Skeletal muscle satellite cell (primary cell): Measurements from ENCODE around the gene MMD.
"Not testable (repeated sequence)": the region's sequence is repeated elsewhere in the genome, so short reads cannot be mapped to it uniquely, and the experiment has no call there.

ENCODE experiments used
- H3K27me3 ChIP-seq: 2 replicates; pipeline ENCODE4 v1.7.0; 2013; ENCODE audit warnings: low read length; ENCODE audit not compliant: control insufficient read depth, insufficient read depth
- H3K36me3 ChIP-seq: 2 replicates; pipeline ENCODE4 v1.7.0; 2013; ENCODE audit warnings: mild to moderate bottlenecking, control low read depth, low read length; ENCODE audit not compliant: insufficient read depth
- H3K4me1 ChIP-seq: 2 replicates; pipeline ENCODE4 v1.7.0; 2013; ENCODE audit warnings: low read length; ENCODE audit not compliant: control insufficient read depth, insufficient read depth
- H3K4me2 ChIP-seq: 2 replicates; pipeline ENCODE4 v1.7.0; 2013; ENCODE audit warnings: mild to moderate bottlenecking, low read length
- H3K4me3 ChIP-seq: 2 replicates; pipeline ENCODE4 v1.7.0; 2013; ENCODE audit warnings: low read length
- H3K9ac ChIP-seq: 2 replicates; pipeline ENCODE4 v1.7.0; 2013; ENCODE audit warnings: mild to moderate bottlenecking, low read depth, low read length, moderate library complexity
- H3K9me3 ChIP-seq: replicated peaks from 2 replicates; pipeline ENCODE4 v1.7.0; 2013; ENCODE audit warnings: mild to moderate bottlenecking, control low read depth, low read length

MMD gene

GRCh38 chr17:55453839-55454557, 32.4 kb upstream of the MMD start:
- Histone ChIP-seq H3K27me3 (no peaks in the 10 kb centered on the region), H3K4me3 (no peak overlapping the region), H3K4me1 (peaks cover 72% of the 10 kb centered on the region), H3K9ac (no peak overlapping the region), H3K9me3 (no peaks in the 10 kb centered on the region), H3K4me2 (peak overlapping the region; percentile 12), H3K36me3 (no peaks in the 10 kb centered on the region)

GRCh38 chr17:55452139-55452790, 30.6 kb upstream of the MMD start:
- Histone ChIP-seq H3K4me2 (peak overlapping the region; percentile 52), H3K4me1 (peaks cover 67% of the 10 kb centered on the region), H3K9ac (peak overlapping the region; percentile 60), H3K36me3 (no peaks in the 10 kb centered on the region), H3K9me3 (no peaks in the 10 kb centered on the region), H3K27me3 (no peaks in the 10 kb centered on the region), H3K4me3 (no peak overlapping the region)

- Histone ChIP-seq H3K4me1 (peaks cover 63% of the 10 kb centered on the region), H3K27me3 (no peaks in the 10 kb centered on the region), H3K9me3 (no peaks in the 10 kb centered on the region), H3K9ac (no peak overlapping the region), H3K4me2 (no peak overlapping the region), H3K36me3 (no peaks in the 10 kb centered on the region), H3K4me3 (no peak overlapping the region)
These were observed 30.1 kb upstream of the MMD start for GRCh38 chr17:55451758-55452138.

GRCh38 chr17:55451203-55451641, 29.6 kb upstream of the MMD start:
- H3K4me3 ChIP-seq, result no peak overlapping the region
- no peaks in the 10 kb centered on the region for H3K9me3 ChIP-seq
- H3K27me3 ChIP-seq, result no peaks in the 10 kb centered on the region
- H3K4me1 ChIP-seq, result peaks cover 57% of the 10 kb centered on the region
- no peak overlapping the region for H3K9ac ChIP-seq
- H3K4me2 ChIP-seq, result no peak overlapping the region
- H3K36me3 ChIP-seq, result no peaks in the 10 kb centered on the region

GRCh38 chr17:55450232-55450825, 28.7 kb upstream of the MMD start:
- Histone ChIP-seq H3K9ac (no peak overlapping the region), H3K9me3 (no peaks in the 10 kb centered on the region), H3K27me3 (no peaks in the 10 kb centered on the region), H3K4me3 (no peak overlapping the region), H3K4me1 (peaks cover 48% of the 10 kb centered on the region), H3K4me2 (no peak overlapping the region), H3K36me3 (no peaks in the 10 kb centered on the region)

- Histone ChIP-seq H3K4me1 (peaks cover 41% of the 10 kb centered on the region), H3K9me3 (no peaks in the 10 kb centered on the region), H3K36me3 (no peaks in the 10 kb centered on the region), H3K4me2 (no peak overlapping the region), H3K9ac (no peak overlapping the region), H3K4me3 (no peak overlapping the region), H3K27me3 (no peaks in the 10 kb centered on the region)
These were observed 27.0 kb upstream of the MMD start for GRCh38 chr17:55448681-55449080.

GRCh38 chr17:55446581-55447205, 25.1 kb upstream of the MMD start:
- Histone ChIP-seq H3K9ac (no peak overlapping the region), H3K36me3 (no peaks in the 10 kb centered on the region), H3K27me3 (no peaks in the 10 kb centered on the region), H3K4me1 (peaks cover 21% of the 10 kb centered on the region), H3K9me3 (no peaks in the 10 kb centered on the region), H3K4me3 (no peak overlapping the region), H3K4me2 (no peak overlapping the region)

- not testable (repeated sequence) for H3K4me2 ChIP-seq, H3K9me3 ChIP-seq, H3K27me3 ChIP-seq, H3K4me3 ChIP-seq, H3K36me3 ChIP-seq, H3K9ac ChIP-seq
- peaks cover 14% of the 10 kb centered on the region for H3K4me1 ChIP-seq
These were observed 24.4 kb upstream of the MMD start for GRCh38 chr17:55446004-55446403.

- peaks cover 14% of the 10 kb centered on the region for H3K4me1 ChIP-seq
- no peak overlapping the region for H3K9ac ChIP-seq
- H3K4me3 ChIP-seq, result no peak overlapping the region
- no peaks in the 10 kb centered on the region for H3K9me3 ChIP-seq
- H3K36me3 ChIP-seq, result no peaks in the 10 kb centered on the region
- H3K4me2 ChIP-seq, result no peak overlapping the region
- H3K27me3 ChIP-seq, result no peaks in the 10 kb centered on the region
These were observed 23.1 kb upstream of the MMD start for GRCh38 chr17:55444471-55445441.

- no peak overlapping the region for H3K9ac ChIP-seq
- no peaks in the 10 kb centered on the region for H3K27me3 ChIP-seq
- H3K9me3 ChIP-seq, result no peaks in the 10 kb centered on the region
- H3K4me2 ChIP-seq, result no peak overlapping the region
- H3K4me3 ChIP-seq, result no peak overlapping the region
- H3K4me1 ChIP-seq, result peaks cover 12% of the 10 kb centered on the region
- H3K36me3 ChIP-seq, result no peaks in the 10 kb centered on the region
These were observed 22.3 kb upstream of the MMD start for GRCh38 chr17:55443904-55444303.
